Diencephalon (tissue), 1 donor: ENCODE data around the gene TMOD3. TPM values are rescaled to one million over a fixed set of nuclear protein-coding genes. Genes with fewer than 3 reads are reported as not detected.

Experiments used
- small RNA-seq: library from RNA; depleted of rRNA; stranded (forward); fragments of <200 nt; gene quantifications from one replicate; pipeline ENCODE3, GENCODE V24; 2014
- total RNA-seq: library from RNA; depleted of rRNA; stranded (reverse); fragments of >200 nt; gene quantifications from one replicate; pipeline ENCODE4 v1.2.3, GENCODE V29; 2014

Gene TMOD3
- 54.0 TPM for total RNA-seq

DNA sequence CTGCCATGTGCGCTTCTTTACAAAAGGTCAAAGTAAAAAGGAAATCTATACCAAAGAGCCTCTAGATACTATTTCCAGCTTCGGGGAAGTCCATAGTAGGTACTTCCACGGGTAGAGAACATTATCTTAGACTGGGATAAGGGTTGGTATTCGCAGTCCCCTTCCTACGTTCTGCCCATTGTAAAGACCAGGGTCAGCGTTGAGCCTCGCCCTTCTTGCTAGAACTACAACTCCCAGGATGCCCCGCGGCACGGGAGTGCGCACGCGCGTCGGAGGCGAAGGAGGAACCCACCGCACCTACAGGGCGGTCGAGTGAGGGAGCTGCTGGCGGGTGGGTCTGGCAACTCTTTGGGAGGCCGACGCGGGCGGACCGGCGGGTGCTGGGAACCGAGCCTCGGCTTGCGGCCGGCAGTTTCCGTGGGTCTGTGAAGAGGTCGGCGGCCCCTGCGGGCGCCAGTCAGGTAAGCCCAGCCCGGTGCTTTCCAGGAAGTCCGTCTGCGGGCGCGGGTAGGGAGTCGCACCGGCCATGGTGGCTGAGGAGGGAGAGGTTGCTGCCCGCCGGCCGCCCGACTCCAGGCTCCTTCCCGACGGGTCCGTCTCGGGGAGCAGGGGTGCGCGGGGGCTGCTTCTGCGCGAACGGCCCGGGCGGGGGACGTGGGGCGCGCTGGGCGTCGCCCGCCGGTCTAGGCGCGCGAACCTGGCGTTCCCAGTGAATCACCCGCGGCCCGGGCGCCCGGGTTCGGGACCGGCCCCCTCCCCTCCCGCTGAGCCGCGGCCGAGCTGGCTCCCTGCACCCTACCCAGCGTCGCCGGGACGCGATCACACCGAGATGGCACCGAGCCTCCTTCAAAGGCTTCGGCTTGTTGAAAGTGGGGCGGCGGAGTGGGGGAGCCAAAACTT is at the start of gene TMOD3:
TMOD3 (plus strand) TSS at position 278 of the 900 bp plus-strand sequence. CDS start 33,232 bp downstream, outside the sequence.

Small RNA genes within 50 kb of the gene (small RNA-seq; reads per million reads assigned to genes)
- gene AC090971.5, result not detected
- not detected for gene RF00017
- not detected for gene RF00019
- gene RNU6-90P, result not detected

Other genes starting within 250 kb of the TMOD3 start
- gene DMXL2, start 206.9 kb upstream of the TMOD3 start, total RNA-seq, result 160 TPM
- 52.6 TPM for gene SCG3, start 148.2 kb upstream of the TMOD3 start, total RNA-seq
- gene LYSMD2, start 92.0 kb upstream of the TMOD3 start, total RNA-seq, result 14.1 TPM
- gene TMOD2, start 78.1 kb upstream of the TMOD3 start, total RNA-seq, result 268 TPM
- 39.0 TPM for gene LEO1, start 142.1 kb downstream of the TMOD3 start, total RNA-seq
- gene MAPK6, start 189.6 kb downstream of the TMOD3 start, total RNA-seq, result 107 TPM